Measurements from ENCODE around the gene INCENP. TPM values are rescaled to one million over a fixed set of nuclear protein-coding genes. Genes with fewer than 3 reads are reported as not detected.

Gene INCENP
- polyA plus RNA-seq, 1 donor from 2014 or later: 5.9 TPM

- H3K79me2 ChIP-seq (replicated peaks; ENCODE audit: insufficient read depth, low read length): peaks cover 12% of the 10 kb centered on the region
- H4K20me1 ChIP-seq (ENCODE audit: insufficient read depth): no peaks in the 10 kb centered on the region
- TF ChIP-seq REST (IDR thresholded peaks at IDR 0.05; ENCODE audit: borderline replicate concordance) (no peak), TAF1 (IDR thresholded peaks at IDR 0.05; ENCODE audit: low read depth) (no peak), EZH2 (IDR thresholded peaks at IDR 0.05; ENCODE audit: borderline replicate concordance, insufficient read depth, low read length, poor library complexity, severe bottlenecking) (no peak), EP300 (conservative IDR thresholded peaks at IDR 0.05; ENCODE audit: poor library complexity, severe bottlenecking) (no peak), CTCF (IDR thresholded peaks at IDR 0.05; ENCODE audit: poor library complexity, severe bottlenecking) (no peak), POLR2AphosphoS5 (IDR thresholded peaks at IDR 0.05) (no peak), RAD21 (conservative IDR thresholded peaks at IDR 0.05) (no peak), MXI1 (conservative IDR thresholded peaks at IDR 0.05; ENCODE audit: poor library complexity, severe bottlenecking) (no peak), SMC3 (conservative IDR thresholded peaks at IDR 0.05; ENCODE audit: poor library complexity) (no peak)
Observed at GRCh38 chr11:62131170-62131464, 7.3 kb downstream of the INCENP start.

GRCh38 chr11:62132191-62132590 is 8.4 kb downstream of the INCENP start:
- H2AFZ ChIP-seq (ENCODE audit: low read depth, low read length): no peak overlapping the region
- H4K20me1 ChIP-seq (ENCODE audit: insufficient read depth): no peaks in the 10 kb centered on the region
- no peak overlapping the region for H3K27ac ChIP-seq (ENCODE audit: low read length)

More at GRCh38 chr11:62131170-62131464, 7.3 kb downstream of the INCENP start:
- H3K36me3 ChIP-seq (ENCODE audit: insufficient read depth, low read length): no peaks in the 10 kb centered on the region
- H3F3A ChIP-seq (ENCODE audit: insufficient read depth, low read length, poor library complexity, severe bottlenecking): no peaks in the 10 kb centered on the region
- H3K4me2 ChIP-seq (ENCODE audit: low read length): no peak overlapping the region
- no peak overlapping the region for H3K4me3 ChIP-seq (ENCODE audit: low read length)
- no peak overlapping the region for H3K27ac ChIP-seq (ENCODE audit: low read length)
- H3K27me3 ChIP-seq (ENCODE audit: insufficient read depth, low read depth, low read length): no peaks in the 10 kb centered on the region
- H3K9me3 ChIP-seq (ENCODE audit: low read length): no peaks in the 10 kb centered on the region
- H3K9ac ChIP-seq (ENCODE audit: low read length): no peak overlapping the region
- no peaks in the 10 kb centered on the region for H3K9me2 ChIP-seq (ENCODE audit: insufficient read depth, low read length)
- no peak overlapping the region for H2AFZ ChIP-seq (ENCODE audit: low read depth, low read length)

More at GRCh38 chr11:62132191-62132590, 8.4 kb downstream of the INCENP start:
- TF ChIP-seq MXI1 (conservative IDR thresholded peaks at IDR 0.05; ENCODE audit: poor library complexity, severe bottlenecking) (no peak), POLR2AphosphoS5 (IDR thresholded peaks at IDR 0.05) (no peak), EP300 (conservative IDR thresholded peaks at IDR 0.05; ENCODE audit: poor library complexity, severe bottlenecking) (no peak), TAF1 (IDR thresholded peaks at IDR 0.05; ENCODE audit: low read depth) (no peak), EZH2 (IDR thresholded peaks at IDR 0.05; ENCODE audit: borderline replicate concordance, insufficient read depth, low read length, poor library complexity, severe bottlenecking) (no peak), SMC3 (conservative IDR thresholded peaks at IDR 0.05; ENCODE audit: poor library complexity) (no peak), REST (IDR thresholded peaks at IDR 0.05; ENCODE audit: borderline replicate concordance) (no peak), RAD21 (conservative IDR thresholded peaks at IDR 0.05) (no peak), CTCF (IDR thresholded peaks at IDR 0.05; ENCODE audit: poor library complexity, severe bottlenecking) (no peak)
- Histone ChIP-seq H3K9me3 (ENCODE audit: low read length) (no peaks in the 10 kb centered on the region), H3K4me3 (ENCODE audit: low read length) (no peak overlapping the region), H3F3A (ENCODE audit: insufficient read depth, low read length, poor library complexity, severe bottlenecking) (no peaks in the 10 kb centered on the region), H3K79me2 (replicated peaks; ENCODE audit: insufficient read depth, low read length) (peaks cover 4% of the 10 kb centered on the region), H3K36me3 (ENCODE audit: insufficient read depth, low read length) (no peaks in the 10 kb centered on the region), H3K4me2 (ENCODE audit: low read length) (no peak overlapping the region), H3K27me3 (ENCODE audit: insufficient read depth, low read depth, low read length) (no peaks in the 10 kb centered on the region), H3K9me2 (ENCODE audit: insufficient read depth, low read length) (no peaks in the 10 kb centered on the region), H3K9ac (ENCODE audit: low read length) (no peak overlapping the region)
